Prostate gland (tissue), 2 donors: Measurements from ENCODE around the gene TXLNG.

Experiments used
- CTCF ChIP-seq, 4 experiments: fragments of 200-600 bp in 2 of 4; fragments of 450-650 bp in 2 of 4; sonication (generic) in 2 of 4; IDR thresholded peaks; 1 replicate in 3 of 4; 2 replicates in 1 of 4; pipeline ENCODE4 v1.5.1; 2016 to 2019; ENCODE audit warnings: antibody characterized with exemption in 4 of 4, mild to moderate bottlenecking in 2 of 4, moderate library complexity in 2 of 4
- POLR2A ChIP-seq: fragments of 450-650 bp; IDR thresholded peaks from one replicate; pipeline ENCODE4 v1.6.1; 2016; ENCODE audit warnings: antibody characterized with exemption, mild to moderate bottlenecking
- POLR2AphosphoS5 ChIP-seq: sonication (generic); formaldehyde crosslinking; IDR thresholded peaks from one replicate; pipeline ENCODE4 v1.6.1; 2017; ENCODE audit warnings: antibody characterized with exemption

DNA sequence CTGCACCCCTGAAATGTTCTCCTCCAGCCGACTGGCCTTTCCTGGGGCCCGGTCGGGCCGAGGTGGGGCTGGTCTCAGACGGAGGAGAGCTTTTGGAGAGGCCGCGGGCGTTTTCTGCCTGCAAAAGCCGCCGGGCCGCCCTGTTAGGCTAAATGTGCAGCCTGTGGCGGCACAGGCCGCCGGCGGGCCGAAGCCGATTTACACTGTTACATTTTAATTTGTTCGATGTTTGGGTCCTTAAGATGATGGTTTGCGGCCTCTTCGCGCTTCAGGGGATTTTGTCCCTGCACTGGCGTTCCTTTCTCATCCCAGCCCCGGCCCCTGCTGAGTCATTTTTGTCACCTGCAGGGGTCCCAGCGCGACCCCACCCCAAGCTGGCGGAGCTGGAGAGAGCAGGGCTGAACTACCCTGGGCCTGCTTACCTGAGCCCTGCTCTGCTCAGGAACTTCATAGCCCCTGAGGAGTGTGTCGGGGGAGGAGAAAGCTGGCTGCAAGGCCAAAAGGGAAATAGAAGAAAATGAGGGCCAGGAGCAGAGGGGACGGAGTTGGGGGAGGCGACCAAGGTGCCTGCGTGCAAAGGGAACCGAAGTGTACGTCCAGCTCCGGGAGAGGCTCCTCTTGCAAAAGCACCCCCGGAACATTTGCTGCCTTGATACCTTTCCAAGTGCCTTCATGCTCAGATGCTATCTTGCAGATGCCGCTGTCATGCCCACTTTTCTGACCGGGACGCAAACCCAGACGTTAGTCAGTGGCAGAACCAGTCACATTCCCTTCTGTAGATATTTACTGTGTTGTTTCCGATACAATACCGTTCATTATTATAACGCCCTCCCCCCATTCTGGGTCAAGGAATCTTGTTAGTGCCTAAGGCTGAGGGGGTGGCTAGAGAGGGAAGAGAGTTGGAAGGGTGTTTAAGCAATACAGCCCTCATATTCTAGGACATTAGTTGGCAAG, 84.9 kb downstream of the TXLNG start:
- TF ChIP-seq CTCF (IDR thresholded peaks at IDR 0.05): no peak
- TF ChIP-seq POLR2A: no peak
- TF ChIP-seq POLR2AphosphoS5: no peak
